Right lobe of liver (tissue), 6 donors: Measurements from ENCODE around the gene NTNG2. TPM values are rescaled to one million over a fixed set of nuclear protein-coding genes. Genes with fewer than 3 reads are reported as not detected.
A peak's percentile ranks its signal among the peaks of the same experiment; 100 is the strongest.

Experiments
- ATAC-seq, 4 donors: fragments of 200-7000 bp; cut with Tn5 transposase; one replicate each; pipeline ENCODE4 v1.9.1; 2020; ENCODE audit warnings: mild to moderate bottlenecking in 4 of 4, moderate library complexity in 4 of 4
- DNase-seq, 3 donors: peaks; one replicate each; pipeline ENCODE4 v3.0.0-alpha.2; 2020
- H3K27ac ChIP-seq, 3 donors: fragments of 200-600 bp; one replicate each; pipeline ENCODE4 v1.8.0; 2022
- H3K27me3 ChIP-seq, 2 donors: fragments of 200-600 bp; one replicate each; pipeline ENCODE4 v1.8.0; 2022
- H3K36me3 ChIP-seq, 4 donors: fragments of 200-600 bp; sonication (generic) in 1 of 4; one replicate each; pipeline versions ENCODE4 v1.5.1 to v1.8.0; 2017 to 2022; ENCODE audit warnings: control low read depth in 1 of 4
- H3K4me1 ChIP-seq, 4 donors: fragments of 200-600 bp; sonication (generic) in 1 of 4; one replicate each; pipeline versions ENCODE4 v1.5.1 to v1.8.0; 2017 to 2022; ENCODE audit warnings: control low read depth in 1 of 4
- H3K4me3 ChIP-seq, 3 donors: fragments of 200-600 bp; one replicate each; pipeline ENCODE4 v1.8.0; 2022
- H3K9me3 ChIP-seq, 4 donors: fragments of 200-600 bp; sonication (generic) in 1 of 4; one replicate each; pipeline versions ENCODE4 v1.5.1 to v1.8.0; 2017 to 2022; ENCODE audit warnings: control low read depth in 1 of 4
- CTCF ChIP-seq, 4 donors: fragments of 200-600 bp in 3 of 4; fragments of 450-650 bp in 1 of 4; IDR thresholded peaks; one replicate each; pipeline versions ENCODE4 v1.5.1 to v1.8.0; 2016 to 2022; ENCODE audit warnings: antibody characterized with exemption in 4 of 4, mild to moderate bottlenecking in 2 of 4
- POLR2A ChIP-seq: fragments of 450-650 bp; IDR thresholded peaks from one replicate; pipeline ENCODE4 v1.6.1; 2017; ENCODE audit warnings: antibody characterized with exemption, mild to moderate bottlenecking
- WGBS: methylation state at CpG from one replicate; pipeline ENCODE4 v1.1.6; 2018; ENCODE audit warnings: low coverage, low lambda C conversion rate; ENCODE audit not compliant: insufficient coverage; ENCODE audit errors: missing lambda C conversion rate; 5-methylcytosine and 5-hydroxymethylcytosine counted together
- intact Hi-C, 2 donors: fragments of 100-400 bp; cut with DNase I; formaldehyde crosslinking; loops; one replicate each; pipeline versions ENCODE4 v1.11.2 to v1.14.1; 2022
- total RNA-seq, 6 experiments: library from RNA; depleted of rRNA in 2 of 6; stranded (reverse); fragments of >200 nt in 2 of 6; fragmentation: NEBNext Ultra II Directional in 3 of 6; extraction: Animal tissue kit (Norgen Biotek cat#: 25700) in 3 of 6; gene quantifications; one replicate each; pipeline versions ENCODE4 v1.1.0 to v1.2.4, GENCODE V29; 2016 to 2023
- donor health status: DM: no; HTN: yes; CAD: no.
- donor health status: DM: no; HTN: no; CAD: no.
- donor health status: DM: no; HTN: no; CAD: no.
- donor health status: DM: no; HTN: yes; CAD: no.
- donor health status: DM: no; HTN: yes; CAD: no.

NTNG2 gene
- total RNA-seq, 6 experiments from 2014 or later = 0.12 to 1.6 (median 0.24) TPM

DNA sequence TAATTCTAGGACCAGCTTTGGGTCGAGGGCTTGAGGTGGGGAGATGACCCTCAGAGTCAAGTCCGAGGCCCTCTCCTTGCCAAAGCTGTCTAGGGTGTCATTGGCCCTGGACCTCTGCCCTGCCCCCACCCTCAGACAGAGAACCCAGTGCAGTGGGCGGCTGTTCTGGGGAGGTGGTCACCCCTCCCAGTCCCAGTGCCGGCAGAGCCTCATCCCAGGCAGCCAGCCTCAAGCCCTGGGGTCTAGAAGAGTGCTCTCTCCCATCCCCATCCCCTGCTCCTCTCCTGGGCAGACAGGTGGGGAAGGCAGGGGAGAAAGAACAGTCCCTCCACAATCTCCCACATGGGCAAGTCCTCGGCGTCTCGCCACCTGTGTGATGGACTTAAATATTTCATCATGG is 7.0 kb downstream of the NTNG2 start:
- H3K27me3 ChIP-seq = peaks cover 0 to 8% of the 10 kb centered on the region in 2 donors
- H3K27ac ChIP-seq = no peak overlapping the region
- 31% methylated on average over 2 of the region's 7 CpGs for WGBS
- TF ChIP-seq POLR2A = no peak
- TF ChIP-seq CTCF (IDR thresholded peaks at IDR 0.05) = no peak
- no peaks in the 10 kb centered on the region for H3K36me3 ChIP-seq
- intact Hi-C loops = no loop called here
- ATAC-seq (no peak), DNase-seq (no peak)
- H3K4me3 ChIP-seq = no peak overlapping the region
- peaks cover 0 to 13% (median 5%) of the 10 kb centered on the region in 4 donors for H3K4me1 ChIP-seq
- H3K9me3 ChIP-seq = no peaks in the 10 kb centered on the region

DNA sequence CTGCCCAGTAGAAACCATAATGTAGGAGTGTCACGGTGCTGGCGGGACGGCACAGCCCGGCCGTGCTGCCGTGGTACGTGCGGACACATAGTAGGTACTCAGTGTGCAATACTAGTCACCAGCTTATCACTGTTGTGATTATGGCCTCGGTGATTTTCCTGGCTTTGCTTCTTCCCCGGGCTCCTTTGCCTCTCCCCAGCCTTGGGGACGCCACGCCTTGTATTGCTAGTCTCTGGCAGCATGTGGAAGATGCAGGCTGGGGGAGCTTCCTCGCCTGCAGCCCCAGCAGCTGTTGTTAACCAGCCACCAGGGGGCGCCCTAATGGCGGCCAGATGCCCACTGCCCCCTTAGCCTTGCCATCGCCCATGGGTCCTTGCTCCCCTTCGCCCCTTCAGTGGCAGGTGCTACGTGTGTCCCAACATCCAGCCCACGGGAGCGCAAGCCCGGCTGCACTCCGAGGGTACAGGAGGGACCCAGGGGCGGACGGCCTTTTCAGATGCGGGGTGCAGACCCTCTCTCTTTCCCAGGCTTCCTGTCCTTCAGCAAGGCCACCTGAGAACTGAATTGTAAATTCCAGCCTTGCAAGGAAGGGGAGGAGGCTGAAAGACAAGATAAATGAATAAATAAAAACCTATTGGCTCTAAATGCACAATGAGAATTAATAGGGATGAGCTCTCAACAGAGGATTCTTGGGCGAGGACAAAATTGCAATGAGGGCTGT is 8.0 kb downstream of the NTNG2 start:
- Histone ChIP-seq H3K27ac (no peak overlapping the region), H3K9me3 (no peaks in the 10 kb centered on the region), H3K4me3 (no peak overlapping the region), H3K36me3 (no peaks in the 10 kb centered on the region), H3K27me3 (peaks cover 0 to 8% of the 10 kb centered on the region in 2 donors), H3K4me1 (peaks cover 0 to 5% (median 2%) of the 10 kb centered on the region in 4 donors)
- ATAC-seq = peak; percentile 48 to 60 (median 58)
- 13% methylated on average over 18 of the region's 26 CpGs for WGBS
- intact Hi-C loops = loop anchor here in 1 of 2 donors (10.0 kb wide), 1 partner anchor 65 kb away; no protein-coding TSS in a partner anchor
- TF ChIP-seq POLR2A (no peak), CTCF (IDR thresholded peaks at IDR 0.05) (peak; percentile 52 to 81 (median 76))
- DNase-seq = peak in 2 of 3 donors; percentile 55 to 56

- Histone ChIP-seq H3K36me3 (no peaks in the 10 kb centered on the region), H3K27me3 (peaks cover 0 to 8% of the 10 kb centered on the region in 2 donors), H3K27ac (no peak overlapping the region), H3K4me3 (no peak overlapping the region), H3K9me3 (no peaks in the 10 kb centered on the region), H3K4me1 (no peaks in the 10 kb centered on the region)
- ATAC-seq = no peak
- TF ChIP-seq CTCF (IDR thresholded peaks at IDR 0.05) = no peak
- no peak for TF ChIP-seq POLR2A
- WGBS = 36% methylated on average over 7 of the region's 7 CpGs
- intact Hi-C loops = loop anchor here in 1 of 2 donors (10.0 kb wide), 1 partner anchor 63 kb away; no protein-coding TSS in a partner anchor
- no peak for DNase-seq
Observed at GRCh38 chr9:132171702-132172101, 9.8 kb downstream of the NTNG2 start.

DNA sequence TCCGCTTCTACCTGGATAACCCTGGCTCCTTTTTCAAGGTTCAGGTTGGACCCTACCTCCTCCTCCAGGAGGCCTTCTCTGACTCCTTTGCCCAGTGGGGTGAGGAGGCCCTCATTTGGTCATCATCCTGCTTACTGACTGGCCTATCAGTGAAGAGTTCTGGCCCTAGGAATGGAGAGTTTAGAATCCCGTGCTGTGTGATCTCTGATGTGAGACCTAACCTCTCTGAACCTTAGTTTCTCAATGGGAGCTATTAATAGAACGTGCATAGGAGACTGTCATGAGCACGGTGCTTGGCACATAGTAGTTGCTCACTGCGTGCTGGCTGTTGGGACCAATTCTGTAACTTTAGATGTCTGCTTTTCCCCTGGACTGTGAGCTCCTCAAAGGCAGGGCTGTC is 10.3 kb downstream of the NTNG2 start:
- Histone ChIP-seq H3K27me3 (peaks cover 0 to 8% of the 10 kb centered on the region in 2 donors), H3K4me1 (no peaks in the 10 kb centered on the region), H3K4me3 (no peak overlapping the region), H3K9me3 (no peaks in the 10 kb centered on the region), H3K36me3 (no peaks in the 10 kb centered on the region), H3K27ac (no peak overlapping the region)
- intact Hi-C loops = loop anchor here in 1 of 2 donors (10.0 kb wide), 1 partner anchor 63 kb away; no protein-coding TSS in a partner anchor
- DNase-seq = no peak
- 62% methylated on average over 3 of the region's 5 CpGs for WGBS
- no peak for TF ChIP-seq CTCF (IDR thresholded peaks at IDR 0.05)
- no peak for ATAC-seq
